DND-41 (cell line): ENCODE measurements around the gene NBL1.
"Not testable (repeated sequence)": the region's sequence is repeated elsewhere in the genome, so short reads cannot be mapped to it uniquely, and the experiment has no call there.

Experiments used
- ATAC-seq: fragments of 200-7000 bp; cut with Tn5 transposase; 3 replicates; pipeline ENCODE4 v1.9.1; 2021; ENCODE audit warnings: low read depth; ENCODE audit not compliant: insufficient read depth
- DNase-seq: peaks from one replicate; pipeline ENCODE4 v3.0.0-alpha.2; 2020
- H2AFZ ChIP-seq: 2 replicates; pipeline ENCODE4 v1.6.0; 2012; ENCODE audit warnings: low read depth, low read length
- H3K27ac ChIP-seq: 2 replicates; pipeline ENCODE4 v1.5.1; 2012; ENCODE audit warnings: low read length, inconsistent platforms
- H3K27me3 ChIP-seq: fragments of 200-600 bp; sonication (generic); 2 replicates; pipeline ENCODE4 v1.6.0; 2012; ENCODE audit warnings: low read length, mild to moderate bottlenecking, inconsistent platforms; ENCODE audit not compliant: insufficient read depth, poor library complexity
- H3K36me3 ChIP-seq: 2 replicates; pipeline ENCODE4 v1.5.1; 2012; ENCODE audit warnings: low read length, inconsistent platforms; ENCODE audit not compliant: insufficient read depth
- H3K4me1 ChIP-seq: 2 replicates; pipeline ENCODE4 v1.5.1; 2012; ENCODE audit warnings: mild to moderate bottlenecking, low read length; ENCODE audit not compliant: insufficient read depth
- H3K4me2 ChIP-seq: 2 replicates; pipeline ENCODE4 v1.6.0; 2012; ENCODE audit warnings: mild to moderate bottlenecking, moderate library complexity, low read length, inconsistent platforms; ENCODE audit not compliant: insufficient read depth
- H3K4me3 ChIP-seq, 2 experiments: fragments of 200-600 bp in 1 of 2; shearing (Covaris generic) in 1 of 2; 2 replicates each; pipeline ENCODE4 v1.5.1; 2012 to 2016; ENCODE audit warnings: inconsistent platforms in 2 of 2, low read length in 2 of 2, mild to moderate bottlenecking in 2 of 2, low read depth in 1 of 2, moderate library complexity in 1 of 2
- H3K79me2 ChIP-seq: 2 replicates; pipeline ENCODE4 v1.6.0; 2012; ENCODE audit warnings: low read length, inconsistent platforms; ENCODE audit not compliant: insufficient read depth
- H3K9ac ChIP-seq: 2 replicates; pipeline ENCODE4 v1.6.0; 2012; ENCODE audit warnings: low read depth, mild to moderate bottlenecking, inconsistent platforms, low read length, moderate library complexity
- H3K9me3 ChIP-seq: 2 replicates; pipeline ENCODE4 v1.5.1; 2012; ENCODE audit warnings: low read length, moderate library complexity, mild to moderate bottlenecking, inconsistent platforms; ENCODE audit not compliant: insufficient read depth, severe bottlenecking
- H4K20me1 ChIP-seq: 2 replicates; pipeline ENCODE4 v1.6.0; 2012; ENCODE audit warnings: low read length; ENCODE audit not compliant: insufficient read depth
- EZH2 ChIP-seq: IDR thresholded peaks from 3 replicates; pipeline ENCODE4 v1.6.1; 2012; ENCODE audit warnings: borderline replicate concordance, low read depth, mild to moderate bottlenecking, moderate library complexity, low read length, inconsistent platforms; ENCODE audit not compliant: severe bottlenecking
- TF ChIP-seq, protein P1 (sequence below): IDR thresholded peaks from 2 replicates; pipeline ENCODE4 v1.5.1; 2012; ENCODE audit warnings: borderline replicate concordance, low read length, moderate library complexity, mild to moderate bottlenecking; ENCODE audit not compliant: poor library complexity, severe bottlenecking; ENCODE audit errors: extremely low read depth

NBL1 gene

GRCh38 chr1:19625291-19625937, 18.7 kb upstream of the NBL1 start:
- no peak overlapping the region for H3K27ac ChIP-seq
- no peak overlapping the region for H2AFZ ChIP-seq
- H3K9ac ChIP-seq = no peak overlapping the region
- H3K9me3 ChIP-seq = no peaks in the 10 kb centered on the region
- H3K4me1 ChIP-seq = no peaks in the 10 kb centered on the region
- no peak for DNase-seq
- no peaks in the 10 kb centered on the region for H3K27me3 ChIP-seq
- ATAC-seq = no peak
- peaks cover 48% of the 10 kb centered on the region for H3K36me3 ChIP-seq
- no peak overlapping the region for H3K4me2 ChIP-seq
- peaks cover 22% of the 10 kb centered on the region for H3K79me2 ChIP-seq
- H4K20me1 ChIP-seq = peaks cover 14% of the 10 kb centered on the region; the same call in 1 of the 2 replicates
- TF ChIP-seq EZH2 = no peak
- TF ChIP-seq, protein P1, sequence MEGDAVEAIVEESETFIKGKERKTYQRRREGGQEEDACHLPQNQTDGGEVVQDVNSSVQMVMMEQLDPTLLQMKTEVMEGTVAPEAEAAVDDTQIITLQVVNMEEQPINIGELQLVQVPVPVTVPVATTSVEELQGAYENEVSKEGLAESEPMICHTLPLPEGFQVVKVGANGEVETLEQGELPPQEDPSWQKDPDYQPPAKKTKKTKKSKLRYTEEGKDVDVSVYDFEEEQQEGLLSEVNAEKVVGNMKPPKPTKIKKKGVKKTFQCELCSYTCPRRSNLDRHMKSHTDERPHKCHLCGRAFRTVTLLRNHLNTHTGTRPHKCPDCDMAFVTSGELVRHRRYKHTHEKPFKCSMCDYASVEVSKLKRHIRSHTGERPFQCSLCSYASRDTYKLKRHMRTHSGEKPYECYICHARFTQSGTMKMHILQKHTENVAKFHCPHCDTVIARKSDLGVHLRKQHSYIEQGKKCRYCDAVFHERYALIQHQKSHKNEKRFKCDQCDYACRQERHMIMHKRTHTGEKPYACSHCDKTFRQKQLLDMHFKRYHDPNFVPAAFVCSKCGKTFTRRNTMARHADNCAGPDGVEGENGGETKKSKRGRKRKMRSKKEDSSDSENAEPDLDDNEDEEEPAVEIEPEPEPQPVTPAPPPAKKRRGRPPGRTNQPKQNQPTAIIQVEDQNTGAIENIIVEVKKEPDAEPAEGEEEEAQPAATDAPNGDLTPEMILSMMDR = no peak
- H3K4me3 ChIP-seq = no peak overlapping the region

- Histone ChIP-seq H3K9ac (no peak overlapping the region), H3K79me2 (no peaks in the 10 kb centered on the region), H2AFZ (no peak overlapping the region), H3K27ac (no peak overlapping the region), H3K36me3 (peaks cover 41% of the 10 kb centered on the region), H3K9me3 (no peaks in the 10 kb centered on the region), H4K20me1 (peaks cover 3% of the 10 kb centered on the region; the same call in 1 of the 2 replicates), H3K4me1 (no peaks in the 10 kb centered on the region), H3K27me3 (no peaks in the 10 kb centered on the region), H3K4me3 (no peak overlapping the region), H3K4me2 (no peak overlapping the region)
- no peak for ATAC-seq
- TF ChIP-seq EZH2 = no peak
- TF ChIP-seq, protein P1 = no peak
- DNase-seq = no peak
These were observed 15.2 kb upstream of the NBL1 start for GRCh38 chr1:19628879-19629278.

DNA sequence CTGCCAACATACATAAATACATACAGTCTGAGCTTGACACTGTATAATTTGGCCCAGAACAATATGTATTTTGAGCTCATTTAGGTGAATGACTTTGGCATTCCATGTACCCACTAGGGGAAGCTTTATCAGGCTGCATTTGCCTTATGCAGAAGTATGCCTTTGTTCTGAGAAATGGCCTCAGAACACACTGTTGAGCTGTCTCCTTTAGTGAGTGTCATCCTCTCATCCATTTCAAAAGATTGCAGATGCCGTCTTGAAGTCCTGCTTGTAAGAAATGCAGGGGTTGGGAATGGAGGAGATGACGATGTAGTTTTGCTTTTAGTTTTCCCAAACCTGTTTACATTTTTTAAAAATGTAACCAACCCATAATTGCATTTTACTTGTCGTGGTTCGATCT, 14.8 kb upstream of the NBL1 start:
- no peak for DNase-seq
- peaks cover 38% of the 10 kb centered on the region for H3K36me3 ChIP-seq
- H3K4me3 ChIP-seq = no peak overlapping the region
- H3K27me3 ChIP-seq = no peaks in the 10 kb centered on the region
- H3K4me2 ChIP-seq = no peak overlapping the region
- no peak overlapping the region for H2AFZ ChIP-seq
- H3K9me3 ChIP-seq = no peaks in the 10 kb centered on the region
- H4K20me1 ChIP-seq = peaks cover 3% of the 10 kb centered on the region; the same call in 1 of the 2 replicates
- H3K9ac ChIP-seq = no peak overlapping the region
- ATAC-seq = no peak
- H3K79me2 ChIP-seq = no peaks in the 10 kb centered on the region
- TF ChIP-seq, protein P1 = no peak
- TF ChIP-seq EZH2 = no peak
- no peaks in the 10 kb centered on the region for H3K4me1 ChIP-seq
- no peak overlapping the region for H3K27ac ChIP-seq

DNA sequence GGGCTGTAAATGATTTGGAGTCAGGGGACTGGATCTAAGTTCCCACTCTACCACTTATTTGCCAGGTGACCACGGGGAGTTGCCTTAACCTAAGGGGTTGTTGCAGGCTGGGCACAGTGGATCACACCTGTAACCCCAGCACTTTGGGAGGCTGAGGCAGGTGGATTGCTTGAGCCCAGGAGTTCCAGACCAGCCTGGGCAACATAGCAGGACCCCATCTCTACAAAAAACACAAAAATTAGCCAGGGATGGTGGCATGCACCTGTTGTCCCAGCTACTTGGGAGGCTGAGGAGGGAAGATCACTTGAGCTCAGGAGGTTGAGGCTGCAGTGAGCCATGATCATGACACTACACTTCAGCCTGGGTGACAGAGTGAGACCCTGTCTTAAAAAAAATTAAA, 13.9 kb upstream of the NBL1 start:
- H3K4me2 ChIP-seq, H3K9me3 ChIP-seq, H3K4me3 ChIP-seq, H3K9ac ChIP-seq, ATAC-seq, H3K79me2 ChIP-seq, DNase-seq, H3K4me1 ChIP-seq, H4K20me1 ChIP-seq, H2AFZ ChIP-seq, H3K27me3 ChIP-seq, H3K27ac ChIP-seq: not testable (repeated sequence)
- H3K36me3 ChIP-seq = peaks cover 30% of the 10 kb centered on the region
